GM12892 (cell line): ENCODE measurements around the gene RINL.
"Not testable (repeated sequence)": the region's sequence is repeated elsewhere in the genome, so short reads cannot be mapped to it uniquely, and the experiment has no call there.

ENCODE experiments used
- DNase-seq: peaks from one replicate; pipeline ENCODE4 v3.0.0; 2011; ENCODE audit not compliant: insufficient read length
- FAIRE-seq: peaks from 2 replicates; lab custom pipeline; 2011; peaks lifted over from hg19 to GRCh38; lab: Jason Lieb, UNC
- POLR2A ChIP-seq: IDR thresholded peaks from 2 replicates; pipeline ENCODE4 v1.6.1; 2011; ENCODE audit warnings: low read depth, low read length, control low read depth
- POLR2AphosphoS5 ChIP-seq: IDR thresholded peaks from 2 replicates; pipeline ENCODE4 v1.6.1; 2011; ENCODE audit warnings: low read depth, low read length, control low read depth
- TAF1 ChIP-seq: IDR thresholded peaks from 2 replicates; pipeline ENCODE4 v1.6.1; 2011; ENCODE audit warnings: low read depth, mild to moderate bottlenecking, control low read depth, low read length, borderline replicate concordance

RINL gene

DNA sequence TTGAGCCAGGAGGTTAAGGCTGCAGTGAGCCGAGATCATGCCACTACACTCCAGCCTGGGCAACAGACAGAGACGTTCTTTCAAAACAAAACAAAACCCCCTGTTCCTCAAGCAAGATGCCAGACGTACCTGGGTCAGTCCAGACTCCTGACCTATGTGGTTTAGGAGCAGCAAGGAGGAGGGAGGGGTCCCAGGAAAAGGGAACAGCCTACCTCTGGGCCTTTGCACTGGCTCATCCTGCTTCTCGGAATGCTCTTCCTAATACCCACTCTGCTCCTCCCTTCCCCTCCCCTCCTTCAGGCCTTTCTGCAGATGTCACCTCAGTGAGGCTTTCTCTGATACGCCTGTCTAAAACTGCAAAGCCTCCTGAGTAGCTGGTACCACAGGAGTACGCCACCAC, 9.5 kb downstream of the RINL start:
- no peak for DNase-seq
- TF ChIP-seq TAF1 (no peak), POLR2AphosphoS5 (no peak), POLR2A (no peak)
- no peak for FAIRE-seq

DNA sequence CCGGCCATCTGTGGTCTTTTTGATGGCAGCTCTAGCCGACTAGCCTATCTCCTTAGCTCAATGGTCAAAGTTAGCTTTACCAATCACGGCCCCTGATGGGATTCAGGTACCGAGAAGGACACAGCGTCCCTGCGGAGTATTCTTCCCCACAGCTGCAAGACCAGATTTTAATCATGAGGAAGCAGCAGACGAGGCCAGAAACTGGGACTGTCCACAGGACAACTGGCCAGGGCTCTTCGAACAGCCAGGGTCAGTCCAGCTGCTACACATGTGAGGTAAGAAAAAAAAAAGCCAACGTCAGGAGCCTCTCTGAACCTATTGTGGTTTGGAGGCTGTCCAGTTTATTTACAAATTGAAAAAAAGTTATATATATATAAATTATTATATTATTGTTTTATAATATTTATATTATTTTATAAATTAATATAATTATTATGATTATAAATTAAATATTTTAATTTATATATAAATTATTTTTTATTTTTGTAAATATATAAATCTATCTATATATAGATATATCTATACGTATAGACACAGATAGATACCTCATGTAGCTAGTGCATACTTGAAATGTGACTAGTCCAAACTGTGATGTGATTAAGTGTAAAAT, 10.8 kb downstream of the RINL start:
- DNase-seq, result no peak
- no peak for TF ChIP-seq POLR2A
- no peak for FAIRE-seq

DNA sequence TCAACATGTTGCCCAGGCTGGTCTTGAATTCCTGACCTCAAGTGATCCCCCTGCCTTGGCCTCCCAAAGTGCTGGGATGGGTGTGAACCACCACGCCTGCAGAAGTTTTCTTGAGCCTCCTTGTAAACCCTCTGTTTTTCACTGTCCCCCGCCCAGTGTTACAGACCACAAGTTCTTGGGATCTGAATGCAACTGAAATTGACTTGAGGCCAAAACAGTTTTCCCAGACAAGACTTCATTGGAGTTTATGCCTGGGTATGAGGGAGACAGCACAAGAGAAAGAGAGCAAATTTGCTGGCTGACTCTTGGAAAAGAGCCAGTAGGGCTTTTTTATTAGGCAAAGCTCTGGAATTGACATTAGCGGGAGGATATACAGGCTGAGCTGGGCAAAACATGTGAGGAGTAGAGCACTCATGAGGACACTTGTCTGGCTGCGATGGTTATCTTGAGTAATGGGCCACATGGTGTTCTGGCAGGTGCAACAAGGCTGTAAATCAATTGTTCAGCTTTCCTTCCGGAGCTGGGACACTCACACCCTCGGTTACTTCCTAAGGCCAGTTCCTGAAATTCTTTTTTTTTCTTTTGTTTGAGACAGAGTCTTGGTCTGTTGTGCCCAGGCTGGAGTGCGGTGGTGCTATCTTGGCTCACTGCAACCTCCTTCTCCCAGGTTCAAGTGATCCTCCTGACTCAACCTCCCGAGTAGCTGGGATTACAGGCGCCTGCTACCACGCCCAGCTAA, 15.6 kb downstream of the RINL start:
- TF ChIP-seq TAF1, result no peak
- no peak for TF ChIP-seq POLR2AphosphoS5
- no peak for TF ChIP-seq POLR2A
- DNase-seq, result no peak
- FAIRE-seq, result no peak

DNA sequence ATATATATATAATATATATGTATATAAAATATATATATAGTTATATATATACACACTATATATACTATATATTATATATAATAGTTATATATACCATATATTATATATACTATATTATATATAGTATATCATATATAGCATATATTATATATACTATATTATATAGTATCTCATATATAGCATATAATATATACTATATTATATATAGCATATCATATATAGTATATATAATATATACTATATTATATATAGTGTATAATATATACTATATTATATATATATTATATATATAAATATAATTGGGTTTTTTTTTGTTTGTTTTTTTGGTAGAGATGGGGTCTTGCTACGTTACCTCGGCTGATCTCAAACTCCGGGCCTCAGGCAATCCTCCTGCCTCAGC, 16.7 kb downstream of the RINL start:
- FAIRE-seq, result no peak

DNA sequence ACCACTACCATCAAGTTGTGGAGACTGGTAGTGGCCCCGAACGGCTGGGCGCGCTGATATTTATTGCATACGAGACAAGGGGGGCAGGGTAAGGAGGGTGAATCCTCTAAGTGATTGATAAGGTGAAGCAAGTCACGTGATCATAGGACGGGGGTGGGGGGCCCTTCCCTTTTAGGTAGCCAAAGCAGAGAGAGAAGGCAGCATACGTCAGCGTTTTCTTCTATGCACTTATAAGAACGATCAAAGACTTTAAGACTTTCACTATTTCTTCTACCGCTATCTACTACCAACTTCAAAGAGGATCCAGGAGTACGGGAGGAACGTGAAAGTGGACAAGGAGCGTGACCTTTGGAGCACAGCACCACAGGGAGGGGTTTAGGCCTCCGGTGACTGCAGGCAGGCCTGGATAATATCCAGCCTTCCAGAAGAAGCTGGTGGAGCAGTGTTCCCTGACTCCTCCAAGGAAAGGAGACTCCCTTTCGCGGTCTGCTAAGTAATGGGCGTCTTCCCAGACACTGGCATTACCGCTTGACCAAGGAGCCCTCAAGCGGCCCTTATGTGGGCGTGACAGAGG, 18.4 kb downstream of the RINL start:
- FAIRE-seq, DNase-seq: not testable (repeated sequence)

More for the DNA sequence above, 16.7 kb downstream of the RINL start:
- no peak for DNase-seq
- no peak for TF ChIP-seq TAF1
- no peak for TF ChIP-seq POLR2A
- TF ChIP-seq POLR2AphosphoS5, result no peak

DNA sequence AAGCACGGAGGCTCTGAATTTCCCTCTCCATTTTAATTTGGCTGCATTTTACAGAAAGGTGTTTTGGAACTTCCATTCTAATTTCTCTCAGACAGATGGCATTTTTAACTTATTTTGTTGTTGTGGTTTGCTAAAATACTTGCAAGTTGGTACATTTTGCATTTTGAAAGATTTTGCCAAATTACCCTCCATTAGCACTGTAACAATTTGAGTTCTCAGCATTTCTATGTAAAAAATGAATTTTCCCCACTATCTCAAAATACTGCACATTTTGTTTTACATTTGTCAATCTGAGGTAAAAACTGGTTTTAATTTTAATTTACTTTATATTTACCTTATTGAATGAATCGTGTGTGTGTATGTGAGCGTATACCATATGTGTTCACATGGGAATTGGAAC, 21.3 kb downstream of the RINL start:
- DNase-seq (no peak), FAIRE-seq (no peak)
- no peak for TF ChIP-seq TAF1

DNA sequence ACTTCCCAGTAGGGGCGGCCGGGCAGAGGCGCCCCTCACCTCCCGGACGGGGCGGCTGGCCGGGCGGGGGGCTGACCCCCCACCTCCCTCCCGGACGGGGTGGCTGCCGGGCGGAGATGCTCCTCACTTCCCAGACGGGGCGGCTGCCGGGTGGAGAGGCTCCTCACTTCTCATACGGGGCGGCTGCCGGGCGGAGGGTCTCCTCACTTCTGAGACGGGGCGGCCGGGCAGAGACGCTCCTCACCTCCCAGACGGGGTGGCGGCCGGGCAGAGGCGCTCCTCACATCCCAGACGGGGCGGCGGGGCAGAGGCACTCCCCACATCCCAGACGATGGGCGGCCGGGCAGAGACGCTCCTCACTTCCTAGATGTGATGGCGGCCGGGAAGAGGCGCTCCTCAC, 22.3 kb downstream of the RINL start:
- not testable (repeated sequence) for DNase-seq, FAIRE-seq

DNA sequence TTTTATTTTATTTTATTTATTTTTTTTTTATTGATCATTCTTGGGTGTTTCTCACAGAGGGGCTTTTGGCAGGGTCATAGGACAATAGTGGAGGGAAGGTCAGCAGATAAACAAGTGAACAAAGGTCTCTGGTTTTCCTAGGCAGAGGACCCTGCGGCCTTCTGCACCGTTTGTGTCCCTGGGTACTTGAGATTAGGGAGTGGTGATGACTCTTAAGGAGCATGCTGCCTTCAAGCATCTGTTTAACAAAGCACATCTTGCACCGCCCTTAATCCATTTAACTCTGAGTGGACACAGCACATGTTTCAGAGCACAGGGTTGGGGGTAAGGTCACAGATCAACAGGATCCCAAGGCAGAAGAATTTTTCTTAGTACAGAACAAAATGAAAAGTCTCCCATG, 23.1 kb downstream of the RINL start:
- not testable (repeated sequence) for DNase-seq, FAIRE-seq

DNA sequence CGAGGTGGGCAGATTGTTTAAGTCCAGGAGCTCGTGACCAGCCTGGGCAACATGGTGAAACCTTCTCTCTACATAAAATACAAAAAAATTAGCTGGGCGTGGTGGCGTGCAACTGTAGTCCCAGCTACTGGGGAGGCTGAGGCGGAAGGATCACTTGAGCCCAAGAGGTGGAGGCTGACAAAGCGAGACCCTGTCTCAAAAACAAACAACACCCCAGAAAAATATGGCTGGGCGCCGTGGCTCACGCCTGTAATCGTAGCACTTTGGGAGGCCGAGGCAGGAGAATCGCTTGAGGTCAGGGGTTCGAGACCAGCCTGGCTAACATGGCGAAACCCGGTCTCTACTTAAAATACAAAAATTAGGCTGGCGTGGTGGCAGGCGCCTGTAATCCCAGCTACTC, 24.9 kb downstream of the RINL start:
- FAIRE-seq (no peak), DNase-seq (no peak)
- TF ChIP-seq POLR2A (no peak), POLR2AphosphoS5 (no peak), TAF1 (no peak)

DNA sequence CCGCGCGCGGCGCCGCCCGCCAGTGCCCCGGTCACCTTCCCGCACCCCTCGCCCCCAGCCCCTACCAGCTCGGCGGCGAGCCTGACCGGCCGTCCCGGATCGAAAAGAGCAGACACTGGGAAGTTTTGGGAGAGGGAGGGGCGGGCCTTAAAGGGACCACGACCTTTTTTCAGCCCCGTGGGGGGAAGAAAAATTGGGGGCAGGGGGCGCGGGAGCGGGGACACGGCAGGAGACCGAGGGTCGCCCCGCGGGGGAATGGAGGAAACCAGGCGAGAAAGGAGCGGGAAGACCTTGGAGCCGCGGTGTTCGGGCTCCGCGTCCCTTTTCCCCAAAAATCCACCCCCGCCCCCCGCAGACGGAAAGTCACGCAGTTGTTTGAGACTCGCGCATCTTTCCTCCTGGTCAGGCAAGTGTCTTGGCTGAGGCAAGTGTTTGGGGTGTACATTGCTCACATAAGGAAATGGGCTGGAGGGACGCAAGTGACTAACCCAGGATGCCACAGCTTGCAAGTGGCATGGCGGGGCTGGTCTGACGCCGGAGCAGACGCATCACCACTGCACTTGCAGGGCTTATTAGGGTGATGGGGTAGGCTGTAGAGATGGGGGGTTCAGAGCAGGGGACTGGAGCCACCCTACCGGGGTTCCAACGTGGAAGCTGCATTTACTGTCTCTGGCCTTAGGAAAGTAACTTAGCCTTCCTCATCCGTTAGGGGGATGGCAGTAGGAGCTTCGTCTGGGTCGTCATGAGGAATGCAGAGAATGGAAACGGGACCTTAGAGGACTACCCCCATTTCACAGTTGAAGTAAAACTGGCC, 25.6 kb downstream of the RINL start:
- no peak for DNase-seq
- FAIRE-seq, result peak; percentile 90
- TF ChIP-seq POLR2AphosphoS5 (peak; percentile 78), TAF1 (peak; percentile 44; the same call in 1 of the 2 replicates), POLR2A (peak; percentile 60)

DNA sequence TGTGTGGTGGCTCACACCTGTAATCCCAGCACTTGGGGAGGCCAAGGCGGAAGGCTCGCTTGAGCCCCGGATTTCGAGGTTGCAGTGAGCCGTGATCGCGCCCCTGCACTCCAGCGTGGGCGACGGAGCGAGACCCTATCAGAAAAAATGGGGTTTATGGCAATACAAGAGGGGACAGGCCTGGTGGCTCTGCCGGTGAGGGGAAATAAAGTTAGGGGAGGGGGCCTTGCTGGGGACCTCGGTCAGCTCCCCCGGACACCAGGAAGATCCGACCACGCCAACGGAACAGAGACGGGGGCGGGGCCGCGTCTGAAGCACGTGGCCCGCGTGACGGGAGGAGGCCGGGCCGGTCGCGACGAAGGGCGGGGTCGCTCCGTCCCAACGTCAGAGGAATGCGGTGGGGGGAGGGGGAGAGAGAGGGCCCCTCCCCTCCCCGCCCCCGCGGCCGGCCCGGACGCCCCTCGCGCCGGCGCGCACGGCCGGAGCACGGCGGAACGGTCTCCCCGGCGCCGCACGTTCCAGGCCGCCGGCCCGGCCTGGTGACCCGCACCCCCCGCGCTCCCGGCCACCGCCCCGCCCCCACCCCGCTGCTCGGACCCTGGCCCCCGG, 26.3 kb downstream of the RINL start:
- DNase-seq, result peak; percentile 75
- TF ChIP-seq POLR2AphosphoS5 (0 out of 2 replicates have a peak, but pooled peaks have one; percentile 40), TAF1 (0 out of 2 replicates have a peak, but pooled peaks have one; percentile 5), POLR2A (peak; percentile 32; the same call in 1 of the 2 replicates)
- peak; percentile 97 for FAIRE-seq
